Thoracic aorta (tissue), 2 donors: ENCODE measurements around the gene KDELR1. TPM values are rescaled to one million over a fixed set of nuclear protein-coding genes. Genes with fewer than 3 reads are reported as not detected.

ENCODE experiments used
- ATAC-seq: fragments of 150-250 bp; one replicate; pipeline ENCODE4 v1.8.0; 2017; ENCODE audit warnings: low read depth; ENCODE audit not compliant: insufficient number of reproducible peaks, low FRiP score
- DNase-seq: peaks from one replicate; pipeline ENCODE4 v3.0.0-alpha.2; 2020; ENCODE audit warnings: low spot score
- H3K27ac ChIP-seq, 2 donors: fragments of 200-600 bp; sonication (generic); 1 replicate in 1 of 2; 2 replicates in 1 of 2; pipeline ENCODE4 v1.5.1; 2016; ENCODE audit warnings: mild to moderate bottlenecking in 2 of 2, moderate library complexity in 2 of 2
- H3K27me3 ChIP-seq: fragments of 200-600 bp; sonication (generic); replicated peaks from 2 replicates; pipeline ENCODE4 v1.6.0; 2016; ENCODE audit warnings: mild to moderate bottlenecking; ENCODE audit not compliant: insufficient read depth
- H3K36me3 ChIP-seq: fragments of 200-600 bp; sonication (generic); one replicate; pipeline ENCODE4 v1.5.1; 2016
- H3K4me1 ChIP-seq, 2 donors: fragments of 200-600 bp; sonication (generic); 1 replicate in 1 of 2; 2 replicates in 1 of 2; pipeline versions ENCODE4 v1.5.1 to v1.6.0; 2016; ENCODE audit warnings: low read depth in 2 of 2, mild to moderate bottlenecking in 1 of 2; ENCODE audit not compliant: control insufficient read depth in 1 of 2
- H3K4me3 ChIP-seq: fragments of 200-600 bp; sonication (generic); 2 replicates; pipeline ENCODE4 v1.5.1; 2016; ENCODE audit warnings: mild to moderate bottlenecking
- H3K9me3 ChIP-seq: fragments of 200-600 bp; sonication (generic); 2 replicates; pipeline ENCODE4 v1.5.1; 2016
- total RNA-seq, 2 donors: library from RNA; depleted of rRNA; stranded (reverse); fragments of >200 nt; gene quantifications; one replicate each; pipeline versions ENCODE4 v1.1.0 to v1.2.3, GENCODE V29; 2016
- TF ChIP-seq, protein P1 (sequence below): fragments of 200-600 bp; sonication (generic); IDR thresholded peaks from one replicate; pipeline ENCODE4 v1.5.1; 2019; ENCODE audit warnings: antibody characterized with exemption

The KDELR1 gene
- total RNA-seq, 2 donors from 2014 or later: 65.6 to 79.9 TPM

DNA sequence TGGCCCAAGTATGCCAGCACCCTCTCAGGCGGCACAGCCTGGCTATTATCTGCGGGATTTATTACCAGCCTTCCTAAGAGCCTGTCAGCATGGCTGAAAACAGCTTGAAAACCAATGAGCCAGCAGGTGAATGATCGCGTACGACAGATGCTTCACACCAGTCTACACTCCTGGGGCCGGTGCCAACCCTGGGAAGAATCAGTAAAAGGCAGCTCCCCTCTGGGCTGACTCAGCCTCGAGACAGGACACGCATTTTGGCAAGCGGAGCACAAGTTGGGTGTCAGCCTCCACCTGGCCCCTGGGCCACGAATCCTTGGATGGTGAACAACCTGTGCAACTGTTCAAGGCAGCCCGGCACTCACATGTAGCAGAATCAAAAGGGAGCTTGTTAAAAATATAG is 50.4 kb downstream of the KDELR1 start:
- Histone ChIP-seq H3K27ac (no peak overlapping the region), H3K36me3 (no peaks in the 10 kb centered on the region)
- ATAC-seq: no peak

GRCh38 chr19:48338802-48339503 is 52.4 kb downstream of the KDELR1 start:
- H3K4me1 ChIP-seq: peaks cover 0 to 3% of the 10 kb centered on the region in 2 donors
- H3K4me3 ChIP-seq: no peak overlapping the region
- no peak for DNase-seq
- no peaks in the 10 kb centered on the region for H3K36me3 ChIP-seq
- H3K9me3 ChIP-seq: no peaks in the 10 kb centered on the region
- no peak for ATAC-seq
- H3K27me3 ChIP-seq: no peaks in the 10 kb centered on the region
- H3K27ac ChIP-seq: no peak overlapping the region
- TF ChIP-seq, protein P1, sequence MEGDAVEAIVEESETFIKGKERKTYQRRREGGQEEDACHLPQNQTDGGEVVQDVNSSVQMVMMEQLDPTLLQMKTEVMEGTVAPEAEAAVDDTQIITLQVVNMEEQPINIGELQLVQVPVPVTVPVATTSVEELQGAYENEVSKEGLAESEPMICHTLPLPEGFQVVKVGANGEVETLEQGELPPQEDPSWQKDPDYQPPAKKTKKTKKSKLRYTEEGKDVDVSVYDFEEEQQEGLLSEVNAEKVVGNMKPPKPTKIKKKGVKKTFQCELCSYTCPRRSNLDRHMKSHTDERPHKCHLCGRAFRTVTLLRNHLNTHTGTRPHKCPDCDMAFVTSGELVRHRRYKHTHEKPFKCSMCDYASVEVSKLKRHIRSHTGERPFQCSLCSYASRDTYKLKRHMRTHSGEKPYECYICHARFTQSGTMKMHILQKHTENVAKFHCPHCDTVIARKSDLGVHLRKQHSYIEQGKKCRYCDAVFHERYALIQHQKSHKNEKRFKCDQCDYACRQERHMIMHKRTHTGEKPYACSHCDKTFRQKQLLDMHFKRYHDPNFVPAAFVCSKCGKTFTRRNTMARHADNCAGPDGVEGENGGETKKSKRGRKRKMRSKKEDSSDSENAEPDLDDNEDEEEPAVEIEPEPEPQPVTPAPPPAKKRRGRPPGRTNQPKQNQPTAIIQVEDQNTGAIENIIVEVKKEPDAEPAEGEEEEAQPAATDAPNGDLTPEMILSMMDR: no peak

More for the DNA sequence above, 50.4 kb downstream of the KDELR1 start:
- TF ChIP-seq, protein P1: no peak
- no peak for DNase-seq
- Histone ChIP-seq H3K4me1 (no peaks in the 10 kb centered on the region), H3K9me3 (no peaks in the 10 kb centered on the region), H3K4me3 (no peak overlapping the region), H3K27me3 (no peaks in the 10 kb centered on the region)

DNA sequence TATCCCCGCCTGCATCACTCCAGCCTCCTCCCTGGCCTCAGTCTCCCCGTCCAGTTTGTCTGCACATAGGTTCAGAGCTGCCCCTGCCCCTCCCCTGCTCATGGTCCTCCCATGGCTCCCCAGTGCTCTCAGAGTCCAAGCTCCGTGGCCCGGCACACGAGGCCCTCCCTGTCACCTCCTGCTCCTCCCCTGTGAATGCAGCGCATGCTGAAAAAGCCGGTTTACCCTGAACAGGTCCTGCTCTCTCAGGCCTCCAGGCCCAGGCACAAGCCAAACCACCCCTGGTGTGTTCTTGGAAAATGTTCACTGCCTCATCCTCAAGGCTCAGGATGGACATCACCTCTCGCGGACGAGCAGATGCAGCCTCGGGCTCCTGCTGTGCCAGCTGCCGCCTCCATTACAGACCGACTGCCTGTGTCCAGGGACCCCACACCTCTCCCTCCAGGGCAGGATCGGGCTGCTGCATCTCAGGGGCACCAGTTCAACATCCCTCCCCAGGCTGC is 53.0 kb downstream of the KDELR1 start:
- Histone ChIP-seq H3K4me1 (peaks cover 0 to 9% of the 10 kb centered on the region in 2 donors), H3K27ac (no peak overlapping the region), H3K36me3 (no peaks in the 10 kb centered on the region), H3K4me3 (no peak overlapping the region), H3K9me3 (no peaks in the 10 kb centered on the region), H3K27me3 (no peaks in the 10 kb centered on the region)
- no peak for DNase-seq
- TF ChIP-seq, protein P1: no peak
- ATAC-seq: no peak

- no peaks in the 10 kb centered on the region for H3K27me3 ChIP-seq
- peak overlapping the region; percentile 66 to 74 for H3K27ac ChIP-seq
- DNase-seq: peak; percentile 64
- H3K4me3 ChIP-seq: peak overlapping the region; percentile 65
- TF ChIP-seq, protein P1: peak; percentile 73
- H3K4me1 ChIP-seq: peaks cover 0 to 19% of the 10 kb centered on the region in 2 donors
- H3K9me3 ChIP-seq: no peaks in the 10 kb centered on the region
- ATAC-seq: peak; percentile 41
- peaks cover 4% of the 10 kb centered on the region for H3K36me3 ChIP-seq
Measured at GRCh38 chr19:48333467-48334384, 57.6 kb downstream of the KDELR1 start.
